ENCODE results near the gene PCSK1. TPM values are rescaled to one million over a fixed set of nuclear protein-coding genes. Genes with fewer than 3 reads are reported as not detected.

The PCSK1 gene
- total RNA-seq, 6 experiments from 2014 or later, result not detected

DNA sequence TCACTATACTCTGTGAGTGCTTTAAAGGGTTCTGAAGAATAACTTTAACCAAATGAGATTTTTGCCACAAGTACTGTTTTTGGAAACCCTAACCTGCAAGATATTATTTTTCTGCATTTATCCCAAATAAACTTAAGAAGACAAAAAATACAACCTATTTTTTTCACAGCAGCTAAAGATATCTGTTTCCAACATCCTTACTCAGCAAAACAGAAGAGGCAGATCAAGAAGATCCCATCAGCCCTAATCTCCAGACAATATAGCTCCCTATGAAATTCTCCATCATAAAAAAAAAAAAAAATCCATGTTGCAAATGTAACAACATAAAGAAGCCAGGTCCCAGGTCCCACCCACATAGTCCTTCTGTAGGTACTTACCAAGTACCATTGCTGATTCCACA, 7.6 kb downstream of the PCSK1 start:
- DNase-seq (no peak), ATAC-seq (no peak)
- no peak for TF ChIP-seq POLR2A (IDR thresholded peaks at IDR 0.05)
- TF ChIP-seq, protein P1, sequence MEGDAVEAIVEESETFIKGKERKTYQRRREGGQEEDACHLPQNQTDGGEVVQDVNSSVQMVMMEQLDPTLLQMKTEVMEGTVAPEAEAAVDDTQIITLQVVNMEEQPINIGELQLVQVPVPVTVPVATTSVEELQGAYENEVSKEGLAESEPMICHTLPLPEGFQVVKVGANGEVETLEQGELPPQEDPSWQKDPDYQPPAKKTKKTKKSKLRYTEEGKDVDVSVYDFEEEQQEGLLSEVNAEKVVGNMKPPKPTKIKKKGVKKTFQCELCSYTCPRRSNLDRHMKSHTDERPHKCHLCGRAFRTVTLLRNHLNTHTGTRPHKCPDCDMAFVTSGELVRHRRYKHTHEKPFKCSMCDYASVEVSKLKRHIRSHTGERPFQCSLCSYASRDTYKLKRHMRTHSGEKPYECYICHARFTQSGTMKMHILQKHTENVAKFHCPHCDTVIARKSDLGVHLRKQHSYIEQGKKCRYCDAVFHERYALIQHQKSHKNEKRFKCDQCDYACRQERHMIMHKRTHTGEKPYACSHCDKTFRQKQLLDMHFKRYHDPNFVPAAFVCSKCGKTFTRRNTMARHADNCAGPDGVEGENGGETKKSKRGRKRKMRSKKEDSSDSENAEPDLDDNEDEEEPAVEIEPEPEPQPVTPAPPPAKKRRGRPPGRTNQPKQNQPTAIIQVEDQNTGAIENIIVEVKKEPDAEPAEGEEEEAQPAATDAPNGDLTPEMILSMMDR (IDR thresholded peaks at IDR 0.05), result no peak
- intact Hi-C loops (cut with DNase I), result no loop called here
- no peaks in the 10 kb centered on the region for H3K9me3 ChIP-seq
- no peaks in the 10 kb centered on the region for H3K27me3 ChIP-seq
- no peaks in the 10 kb centered on the region for H3K36me3 ChIP-seq
- no peak overlapping the region for H3K4me3 ChIP-seq
- no peak overlapping the region for H3K27ac ChIP-seq
- no peaks in the 10 kb centered on the region for H3K4me1 ChIP-seq

DNA sequence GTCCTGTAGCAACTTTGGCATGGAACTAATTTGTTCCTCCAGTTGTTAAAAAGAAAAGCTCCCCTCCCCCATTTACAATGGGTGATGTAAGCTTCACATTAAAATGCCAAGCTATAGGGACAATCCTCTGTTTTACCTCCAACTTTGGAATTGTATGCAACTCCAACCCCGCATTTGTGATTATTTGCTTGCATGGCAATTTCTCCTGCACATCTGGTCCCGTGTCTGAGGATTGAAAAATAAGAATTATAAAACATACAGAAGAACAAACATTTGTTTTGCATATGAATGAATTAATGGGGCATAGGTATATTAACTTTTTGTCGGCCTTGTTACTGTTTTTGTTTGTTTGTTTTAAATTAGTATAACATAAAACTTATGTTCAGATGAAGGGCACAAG, 17.2 kb downstream of the PCSK1 start:
- H3K36me3 ChIP-seq, result no peaks in the 10 kb centered on the region

DNA sequence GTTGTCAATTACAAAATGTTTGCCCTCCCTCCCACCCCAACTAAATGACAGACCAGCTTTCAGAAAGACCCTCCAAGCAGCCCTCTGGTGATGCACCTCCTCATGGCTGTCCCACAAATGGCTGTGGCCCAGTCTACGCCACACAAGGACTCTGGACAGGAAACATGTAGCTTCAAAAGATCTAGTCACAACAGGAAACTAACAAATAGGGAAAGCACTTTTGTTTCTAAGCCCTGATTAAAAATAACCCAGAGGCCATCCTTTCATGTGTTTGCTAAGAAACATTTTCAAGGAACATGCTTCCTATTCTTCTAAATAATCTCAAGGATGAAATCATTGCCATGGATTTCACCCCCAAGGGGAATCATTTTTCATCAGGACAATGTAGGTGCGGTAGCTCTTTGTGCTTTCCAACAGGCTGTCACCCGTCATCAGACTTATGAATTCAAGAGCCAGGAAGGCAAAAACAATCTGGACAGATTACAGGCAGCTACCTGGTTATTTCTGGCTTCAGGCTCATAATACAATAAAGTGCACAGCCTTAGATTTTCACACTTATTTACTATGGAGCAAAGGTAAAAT, 20.1 kb downstream of the PCSK1 start:
- TF ChIP-seq, protein P1 (IDR thresholded peaks at IDR 0.05), result no peak
- TF ChIP-seq POLR2A (IDR thresholded peaks at IDR 0.05), result no peak
- H3K36me3 ChIP-seq, result no peaks in the 10 kb centered on the region
- WGBS (ENCODE audit: insufficient coverage, low coverage, low lambda C conversion rate, missing lambda C conversion rate), result 62% methylated on average over 2 of the region's 3 CpGs
- no peaks in the 10 kb centered on the region for H3K27me3 ChIP-seq
- no peaks in the 10 kb centered on the region for H3K4me1 ChIP-seq
- DNase-seq (no peak), ATAC-seq (peak in 2 of 4 donors; percentile 15 to 74)
- intact Hi-C loops (cut with DNase I), result no loop called here
- no peaks in the 10 kb centered on the region for H3K9me3 ChIP-seq
- H3K4me3 ChIP-seq, result no peak overlapping the region
- no peak overlapping the region for H3K27ac ChIP-seq

More for the DNA sequence above, 17.2 kb downstream of the PCSK1 start:
- WGBS (ENCODE audit: insufficient coverage, low coverage, low lambda C conversion rate, missing lambda C conversion rate), result 69% methylated on average over 3 of the region's 3 CpGs
- no peak overlapping the region for H3K27ac ChIP-seq
- ATAC-seq, result no peak
- no peak for TF ChIP-seq POLR2A (IDR thresholded peaks at IDR 0.05)
- TF ChIP-seq, protein P1 (IDR thresholded peaks at IDR 0.05), result no peak
- H3K4me1 ChIP-seq, result no peaks in the 10 kb centered on the region
- H3K27me3 ChIP-seq, result no peaks in the 10 kb centered on the region
- H3K9me3 ChIP-seq, result no peaks in the 10 kb centered on the region
- DNase-seq, result no peak
- H3K4me3 ChIP-seq, result no peak overlapping the region
- intact Hi-C loops (cut with DNase I), result no loop called here

DNA sequence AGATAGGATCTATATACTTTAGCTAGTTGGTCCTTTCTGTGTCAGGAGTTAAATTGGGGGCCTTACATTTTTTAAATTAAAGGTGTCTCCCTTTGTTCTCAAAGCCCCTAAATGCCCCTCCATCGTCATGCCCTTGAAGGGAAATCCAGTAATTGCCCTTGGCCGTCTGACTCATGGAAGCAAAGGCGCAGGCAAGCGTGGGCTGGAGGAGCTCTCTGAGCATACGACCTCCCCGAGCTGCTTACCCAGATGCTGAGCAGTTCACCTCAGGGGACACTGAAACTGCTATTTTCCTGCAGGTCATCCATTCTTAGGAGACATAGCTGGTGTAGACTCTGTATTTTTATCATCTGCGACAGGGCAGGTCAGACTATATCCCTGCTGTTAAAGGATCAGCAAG, 23.0 kb downstream of the PCSK1 start:
- Histone ChIP-seq H3K27me3 (no peaks in the 10 kb centered on the region), H3K4me3 (no peak overlapping the region), H3K27ac (no peak overlapping the region), H3K4me1 (no peaks in the 10 kb centered on the region), H3K36me3 (no peaks in the 10 kb centered on the region), H3K9me3 (no peaks in the 10 kb centered on the region)
- TF ChIP-seq, protein P1 (IDR thresholded peaks at IDR 0.05), result no peak
- no peak for TF ChIP-seq POLR2A (IDR thresholded peaks at IDR 0.05)
- no peak for DNase-seq
- WGBS (ENCODE audit: insufficient coverage, low coverage, low lambda C conversion rate, missing lambda C conversion rate), result 83% methylated on average over 5 of the region's 7 CpGs
- no peak for ATAC-seq
- intact Hi-C loops (cut with DNase I), result no loop called here

Data from right lobe of liver (tissue), 6 donors.